Stimulated activated CD4-positive, alpha-beta T cell treated with anti-CD3 and anti-CD28 coated beads, Interleukin-15, amount 100 ng/mL, for 24 hours (primary cell): ENCODE results near the gene IRS2.

Experiments used
- DNase-seq: peaks from one replicate; pipeline ENCODE4 v3.0.0-alpha.2; 2020

The IRS2 gene

DNA sequence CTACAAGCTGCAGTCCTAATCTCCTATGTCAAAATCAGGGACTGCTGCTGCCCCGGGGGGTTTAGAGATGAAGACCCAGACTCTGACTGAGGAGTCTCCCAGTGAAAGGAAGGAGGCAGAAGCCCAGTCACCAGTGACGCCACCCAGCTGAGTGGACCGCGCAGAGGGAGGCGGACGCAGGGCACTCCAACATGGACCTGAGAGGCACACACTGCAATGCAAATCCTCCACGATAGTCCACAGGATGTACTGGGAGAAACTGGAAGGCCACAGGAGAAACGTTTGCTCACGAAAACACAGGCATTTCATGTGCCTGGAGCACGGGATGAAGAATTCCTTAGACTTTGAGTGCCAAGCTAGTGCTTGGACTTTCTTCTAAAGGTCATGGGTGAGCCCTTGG, 58.3 kb downstream of the IRS2 start:
- DNase-seq, result no peak

- DNase-seq, result no peak
These were observed 59.1 kb downstream of the IRS2 start for GRCh38 chr13:109727251-109727650.

DNA sequence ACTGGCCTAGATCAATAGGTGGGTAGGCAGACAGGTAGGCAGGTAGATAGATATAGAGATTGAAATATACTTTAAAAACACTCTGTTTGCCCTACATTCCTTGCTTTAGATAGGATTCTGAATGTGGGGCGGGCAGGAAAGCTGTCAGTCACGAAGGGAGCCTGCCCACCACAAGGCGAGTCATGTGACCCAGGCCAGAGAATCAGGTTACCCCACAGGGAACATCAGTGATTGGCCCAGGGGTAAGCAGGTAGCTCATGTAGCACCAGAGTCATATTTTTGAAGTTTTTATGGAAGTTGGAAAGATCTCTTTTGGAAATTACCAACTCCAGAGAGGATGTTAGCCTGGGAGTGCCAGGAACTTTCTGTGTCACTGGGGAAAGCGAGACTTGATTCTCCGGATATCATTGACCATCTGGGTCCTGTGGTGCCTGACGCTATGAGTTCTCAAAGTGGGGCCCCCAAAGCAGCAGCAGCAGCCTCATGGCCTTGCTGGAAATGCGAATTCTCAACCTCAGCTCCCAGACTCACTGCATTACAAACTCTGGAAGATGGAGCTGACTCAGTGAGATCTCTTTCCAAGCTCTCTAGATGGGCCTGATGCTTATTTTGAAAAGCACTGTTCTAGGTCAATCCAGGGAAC, 60.3 kb downstream of the IRS2 start:
- DNase-seq, result no peak

- DNase-seq, result no peak
These were observed 61.1 kb downstream of the IRS2 start for GRCh38 chr13:109725297-109725696.

- DNase-seq, result no peak
These were observed 61.8 kb downstream of the IRS2 start for GRCh38 chr13:109724603-109725002.

DNA sequence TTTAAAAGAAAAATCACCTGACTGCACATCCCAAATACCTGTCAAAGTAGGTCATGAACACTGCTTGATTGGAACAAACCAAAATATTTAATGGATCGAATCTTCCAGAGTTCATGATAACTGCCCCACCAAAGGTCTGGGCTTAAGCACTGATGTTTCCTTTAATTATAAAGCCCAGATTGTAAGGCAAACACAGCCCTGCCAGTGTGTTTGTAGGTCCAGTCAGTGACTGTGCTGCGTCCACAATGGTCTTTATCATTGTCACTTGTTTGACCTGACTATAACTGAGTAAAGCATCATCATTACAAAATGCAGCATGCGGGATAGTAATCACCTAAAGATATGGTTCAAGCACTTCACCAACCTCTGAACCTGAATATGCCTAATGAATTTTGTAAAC, 63.3 kb downstream of the IRS2 start:
- no peak for DNase-seq

GRCh38 chr13:109722068-109722467, 64.3 kb downstream of the IRS2 start:
- DNase-seq, result no peak

GRCh38 chr13:109720758-109721184, 65.6 kb downstream of the IRS2 start:
- no peak for DNase-seq

GRCh38 chr13:109719962-109720646, 66.3 kb downstream of the IRS2 start:
- DNase-seq, result no peak

DNA sequence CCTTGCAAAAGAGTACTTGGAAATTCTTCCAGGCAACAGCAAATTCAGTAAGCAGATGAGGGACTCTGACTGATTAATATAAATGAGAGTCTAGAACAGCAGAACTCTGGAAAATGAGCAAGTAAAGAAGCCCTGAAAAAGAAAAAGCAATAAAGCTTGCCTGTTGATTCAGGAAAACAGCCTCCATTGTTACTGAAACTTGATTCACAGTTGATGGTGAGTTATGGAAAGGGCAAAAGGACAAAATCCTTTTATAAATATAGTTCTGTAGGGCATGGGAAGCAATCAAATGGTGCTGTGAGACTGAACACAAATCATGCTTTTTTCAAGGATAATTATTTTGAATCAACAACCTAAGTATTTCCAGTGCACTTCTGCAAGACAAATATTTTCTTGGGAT, 67.7 kb downstream of the IRS2 start:
- DNase-seq, result no peak

DNA sequence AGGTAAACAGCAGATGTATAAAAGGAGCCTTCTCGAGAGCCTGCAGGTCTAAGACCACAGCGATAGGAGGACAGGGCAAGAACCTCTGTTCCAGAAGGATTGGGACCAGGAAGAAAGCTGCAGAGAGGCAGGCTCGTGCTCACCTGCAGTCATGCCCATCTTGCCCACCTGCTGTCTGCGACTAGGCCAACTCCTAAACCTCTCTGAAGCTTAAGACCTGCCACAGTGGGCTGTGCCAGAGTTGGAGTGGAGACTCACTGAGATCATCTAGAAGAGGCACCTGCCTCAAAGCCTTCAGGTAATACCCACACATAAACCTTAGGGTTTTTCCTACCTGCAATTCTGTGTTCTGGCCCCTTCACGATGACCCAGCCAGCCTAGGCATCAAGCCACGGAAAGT, 68.7 kb downstream of the IRS2 start:
- DNase-seq, result no peak

GRCh38 chr13:109715902-109716301, 70.5 kb downstream of the IRS2 start:
- no peak for DNase-seq

- no peak for DNase-seq
These were observed 72.7 kb downstream of the IRS2 start for GRCh38 chr13:109713681-109714080.

DNA sequence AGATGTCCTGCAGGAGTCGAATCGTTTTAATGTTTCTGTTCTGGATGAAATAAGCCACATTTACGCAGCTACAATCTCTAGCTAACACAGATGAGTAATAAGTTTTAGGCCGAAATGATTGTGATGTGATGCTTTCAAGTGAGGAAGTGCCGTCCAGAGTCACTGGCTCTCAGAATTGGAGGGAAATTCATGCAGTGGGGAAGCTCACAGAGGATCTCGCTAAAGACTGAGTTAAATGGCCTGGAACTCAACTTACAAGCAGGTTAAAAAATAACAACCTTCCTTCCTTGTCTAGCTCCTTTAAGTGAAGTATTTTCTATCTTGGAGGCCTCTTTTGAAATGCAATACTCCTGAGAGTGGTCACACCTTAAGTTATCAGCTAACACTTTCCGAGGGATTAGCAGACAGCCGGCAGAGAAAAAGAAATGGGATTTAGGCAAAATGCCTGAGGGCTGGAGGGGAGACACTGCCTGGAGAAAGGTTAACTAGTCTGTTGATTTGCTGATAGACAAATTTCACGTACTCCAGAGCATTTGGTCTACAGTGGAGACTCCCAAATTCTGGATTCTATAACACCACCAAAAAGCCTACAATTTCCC, 74.2 kb downstream of the IRS2 start:
- DNase-seq, result no peak

- DNase-seq, result no peak
These were observed 78.4 kb downstream of the IRS2 start for GRCh38 chr13:109707742-109708617.

DNA sequence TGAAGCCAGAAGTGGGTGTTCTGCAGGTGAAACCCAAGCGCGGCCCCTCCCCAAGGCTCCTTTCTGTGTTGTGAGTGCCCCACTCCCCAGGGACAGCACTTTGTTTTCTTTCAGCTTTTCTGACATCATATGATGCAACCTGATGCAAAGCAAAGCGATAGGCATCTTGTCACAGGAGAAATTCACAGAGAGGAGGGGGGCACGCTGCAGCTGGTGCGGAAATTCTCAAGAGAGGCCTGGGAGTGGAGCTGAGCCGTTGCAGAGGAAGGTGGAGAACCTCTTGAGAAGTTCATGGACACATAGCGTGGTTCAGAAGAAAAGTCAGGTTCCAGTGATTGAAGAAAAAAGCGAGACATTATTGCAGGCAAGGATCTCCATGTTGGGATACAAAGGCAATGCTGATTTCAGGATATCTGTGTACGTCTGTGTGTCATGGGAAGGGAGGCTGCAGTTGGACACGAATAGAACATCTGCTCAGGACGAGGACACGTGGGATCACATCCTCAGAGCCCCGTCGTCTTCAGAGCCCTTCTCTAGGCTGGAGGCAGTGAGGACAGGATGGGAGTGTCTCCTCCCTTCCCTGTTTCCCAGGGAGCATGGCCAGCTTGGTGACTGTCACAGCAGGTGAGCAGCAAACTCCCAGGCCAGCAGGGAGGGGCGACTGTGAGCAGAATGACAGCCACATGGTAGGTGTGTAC, 79.2 kb downstream of the IRS2 start:
- no peak for DNase-seq

DNA sequence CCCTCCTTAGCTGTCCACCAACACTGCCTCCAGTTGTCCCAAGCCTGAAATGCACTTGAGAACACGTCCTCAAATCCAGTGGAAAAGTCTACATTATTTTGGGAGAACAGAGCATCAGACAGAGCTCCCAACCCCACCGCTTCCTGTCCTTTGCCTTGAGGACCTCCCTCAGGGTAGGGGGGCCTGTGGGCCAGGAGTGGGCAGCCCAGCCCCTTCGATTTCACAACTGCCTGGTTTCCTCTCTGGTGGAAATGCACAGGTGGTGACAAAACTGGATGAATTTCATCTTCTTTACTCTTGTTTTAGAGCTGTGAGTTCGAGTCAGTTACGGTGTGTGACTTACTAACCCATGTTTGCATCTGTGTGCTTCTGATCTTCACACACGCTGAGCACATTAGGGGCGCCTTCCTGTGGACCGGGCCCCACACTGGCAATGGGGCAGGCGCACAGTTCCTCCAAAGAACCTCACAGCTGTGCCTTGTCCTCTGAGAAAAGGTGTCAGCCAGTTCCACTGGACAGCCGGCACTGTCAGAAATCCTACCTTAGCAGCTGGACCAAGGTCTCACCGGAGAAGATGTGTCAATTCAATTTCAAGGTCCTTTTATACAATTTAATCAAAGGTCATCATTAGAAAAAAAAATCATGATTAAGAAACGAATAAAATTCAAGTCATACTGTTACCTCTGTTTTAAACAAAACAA, 80.2 kb downstream of the IRS2 start:
- no peak for DNase-seq

DNA sequence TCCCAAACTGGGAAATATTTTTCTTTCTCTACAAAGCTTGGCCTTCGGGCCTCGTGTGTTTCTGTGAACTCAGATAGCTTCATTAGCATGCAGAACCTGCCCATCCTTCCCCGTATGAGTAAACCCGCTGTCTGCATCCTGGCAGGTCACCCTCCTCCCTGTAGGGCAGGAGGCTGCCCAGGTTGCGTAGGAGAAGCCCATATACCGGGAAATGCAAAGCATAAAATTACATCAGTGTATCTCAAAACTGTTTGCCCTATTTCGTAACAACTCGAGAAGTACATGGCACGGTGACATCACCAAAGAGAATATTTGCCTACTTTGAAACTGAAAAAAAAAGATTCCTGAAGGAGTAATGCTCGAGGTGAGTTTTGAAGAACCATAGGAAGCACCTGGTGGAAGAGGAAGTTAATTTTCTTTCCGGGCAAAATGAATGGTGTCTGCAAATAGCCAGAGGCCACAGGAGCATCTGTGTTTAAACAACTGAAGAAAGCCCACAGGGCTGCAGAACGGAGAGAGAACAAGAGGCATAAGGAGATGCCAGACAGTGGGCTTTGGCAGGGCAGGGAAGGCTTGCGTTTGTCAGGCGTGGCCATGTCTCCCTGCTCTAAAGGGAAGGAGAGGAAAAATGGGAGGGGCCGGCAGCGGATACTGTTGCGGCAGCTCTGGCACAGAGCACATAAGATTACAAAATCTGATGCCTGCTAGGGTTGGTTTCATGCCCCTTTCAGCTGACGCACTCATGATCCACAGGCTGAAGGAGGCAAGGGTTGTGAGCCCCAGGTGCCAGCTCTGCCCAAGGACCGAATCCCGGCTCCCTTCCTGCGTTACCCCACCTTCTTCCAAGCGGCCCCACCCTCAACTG, 81.4 kb downstream of the IRS2 start:
- DNase-seq, result no peak

- DNase-seq, result no peak
These were observed 83.1 kb downstream of the IRS2 start for GRCh38 chr13:109703250-109703649.
